HCT116 (cell line): ENCODE measurements around the gene PRKAG2. TPM values are rescaled to one million over a fixed set of nuclear protein-coding genes. Genes with fewer than 3 reads are reported as not detected.

ENCODE experiments used
- ATAC-seq: fragments of 200-7000 bp; cut with Tn5 transposase; 2 replicates; pipeline ENCODE4 v1.9.1; 2020; ENCODE audit warnings: mild to moderate bottlenecking, moderate library complexity
- BruUV-seq: library from RNA; stranded (reverse); fragments of 400-500 nt; replicated peaks from 2 replicates; lab custom pipeline; 2021; lab: Mats Ljungman, UMichigan
- CTCF ChIA-PET: fragments of 300-600 bp; sonication (Branson Sonifier 250); formaldehyde crosslinking; loops from one replicate; lab custom pipeline; 2021; ENCODE audit warnings: antibody characterized with exemption; lab: Charles Lee
- POLR2A ChIA-PET: fragments of 300-600, 350-600 bp; sonication (Branson Sonifier 250); formaldehyde crosslinking; loops from one replicate; lab custom pipeline; 2021; ENCODE audit warnings: antibody characterized with exemption; lab: Charles Lee
- RAD21 ChIA-PET, 2 experiments: fragments of 300-600 bp; sonication (Branson Sonifier 250); formaldehyde crosslinking; loops; one replicate each; lab custom pipeline; 2023; ENCODE audit warnings: low total read pairs in 2 of 2; ENCODE audit not compliant: uncharacterized antibody in 2 of 2, unreplicated experiment in 2 of 2, low non-redundant PET in 1 of 2; lab: Charles Lee
- DNase-seq: peaks from one replicate; pipeline ENCODE4 v3.0.0-alpha.2; 2010; ENCODE audit warnings: low read depth, low spot score
- H2AFZ ChIP-seq: fragments of 200-600 bp; shearing (Covaris generic), sonication (generic); 2 replicates; pipeline ENCODE4 v1.6.1; 2017; ENCODE audit warnings: low read depth, mixed run types, mixed read lengths, antibody characterized with exemption, low read length; ENCODE audit not compliant: poor library complexity, severe bottlenecking
- H3K27ac ChIP-seq: 2 replicates; pipeline ENCODE4 v1.5.1; 2012; ENCODE audit warnings: low read depth, low read length
- H3K27me3 ChIP-seq: fragments of 200-600 bp; sonication (generic); 2 replicates; pipeline ENCODE4 v1.6.1; 2016; ENCODE audit warnings: mixed run types, low read length, mixed read lengths; ENCODE audit not compliant: insufficient read depth
- H3K36me3 ChIP-seq, 2 experiments: fragments of 200-500 bp in 1 of 2; fragments of 200-600 bp in 1 of 2; sonication (Bioruptor generic) in 1 of 2; sonication (generic) in 1 of 2; 2 replicates each; pipeline versions ENCODE4 v1.5.1 to v1.6.1; 2014 to 2016; ENCODE audit warnings: low read length in 2 of 2, inconsistent platforms in 1 of 2, mixed read lengths in 1 of 2, mixed run types in 1 of 2; ENCODE audit not compliant: insufficient read depth in 2 of 2, control insufficient read depth in 1 of 2
- H3K4me1 ChIP-seq, 2 experiments: fragments of 200-600 bp in 1 of 2; sonication (generic) in 1 of 2; 2 replicates each; pipeline versions ENCODE4 v1.5.1 to v1.6.1; 2012 to 2017; ENCODE audit warnings: low read length in 2 of 2, inconsistent platforms in 1 of 2, mild to moderate bottlenecking in 1 of 2, mixed read lengths in 1 of 2, mixed run types in 1 of 2, moderate library complexity in 1 of 2; ENCODE audit not compliant: insufficient read depth in 2 of 2, control insufficient read depth in 1 of 2
- H3K4me2 ChIP-seq: fragments of 200-600 bp; sonication (generic); 2 replicates; pipeline ENCODE4 v1.6.1; 2017; ENCODE audit warnings: mixed run types, low read length, mixed read lengths
- H3K4me3 ChIP-seq, 2 experiments: fragments of 200-600 bp in 1 of 2; sonication (generic) in 1 of 2; replicated peaks in 1 of 2; 2 replicates each; pipeline ENCODE4 v1.5.1; 2011 to 2016; ENCODE audit warnings: low read length in 2 of 2, control low read depth in 1 of 2, low read depth in 1 of 2, mild to moderate bottlenecking in 1 of 2, mixed read lengths in 1 of 2, mixed run types in 1 of 2
- H3K79me2 ChIP-seq: fragments of 200-600 bp; sonication (generic); 2 replicates; pipeline ENCODE4 v1.6.1; 2017; ENCODE audit warnings: mild to moderate bottlenecking, mixed run types, low read length, moderate library complexity, mixed read lengths; ENCODE audit not compliant: insufficient read depth
- H3K9ac ChIP-seq: fragments of 200-600 bp; sonication (generic); 2 replicates; pipeline ENCODE4 v1.6.1; 2016; ENCODE audit warnings: low read length, mixed read lengths
- H3K9me2 ChIP-seq: fragments of 200-600 bp; sonication (generic), shearing (Covaris generic); 2 replicates; pipeline ENCODE4 v1.6.1; 2017; ENCODE audit warnings: mixed run types, mild to moderate bottlenecking, moderate library complexity; ENCODE audit not compliant: insufficient read depth
- H3K9me3 ChIP-seq, 2 experiments: fragments of 200-500 bp in 1 of 2; fragments of 200-600 bp in 1 of 2; sonication (Bioruptor generic) in 1 of 2; sonication (generic) in 1 of 2; 2 replicates each; pipeline ENCODE4 v1.6.1; 2014 to 2017; ENCODE audit warnings: low read length in 2 of 2, mixed read lengths in 2 of 2, inconsistent platforms in 1 of 2, low read depth in 1 of 2, mild to moderate bottlenecking in 1 of 2, mixed run types in 1 of 2, moderate library complexity in 1 of 2; ENCODE audit not compliant: control insufficient read depth in 1 of 2, insufficient read depth in 1 of 2
- H4K20me1 ChIP-seq: fragments of 200-600 bp; sonication (generic), shearing (Covaris generic); 2 replicates; pipeline ENCODE4 v1.6.1; 2017; ENCODE audit warnings: mixed run types, mild to moderate bottlenecking, moderate library complexity; ENCODE audit not compliant: insufficient read depth
- EZH2 ChIP-seq: fragments of 200-600 bp; sonication (generic); IDR thresholded peaks from 2 replicates; pipeline ENCODE4 v1.6.1; 2017; ENCODE audit warnings: antibody characterized with exemption, mixed run types
- JUND ChIP-seq: IDR thresholded peaks from 2 replicates; pipeline ENCODE4 v1.6.1; 2012
- RAD21 ChIP-seq: IDR thresholded peaks from 2 replicates; pipeline ENCODE4 v1.6.1; 2012; ENCODE audit warnings: low read depth, mild to moderate bottlenecking
- REST ChIP-seq: IDR thresholded peaks from 2 replicates; pipeline ENCODE4 v1.6.1; 2012; ENCODE audit warnings: low read depth
- SIN3A ChIP-seq: IDR thresholded peaks from 2 replicates; pipeline ENCODE4 v1.6.1; 2012; ENCODE audit warnings: low read depth
- SP1 ChIP-seq: IDR thresholded peaks from 2 replicates; pipeline ENCODE4 v1.6.1; 2012; ENCODE audit warnings: low read depth
- ZFX ChIP-seq: fragments of 450-650 bp; IDR thresholded peaks from 2 replicates; pipeline ENCODE4 v1.6.1; 2017
- ZNF274 ChIP-seq: fragments of 200-500 bp; sonication (Bioruptor generic); IDR thresholded peaks from 2 replicates; pipeline ENCODE4 v1.6.1; 2014; ENCODE audit warnings: mild to moderate bottlenecking, low read depth, low read length, inconsistent platforms
- intact Hi-C: fragments of 100-400 bp; cut with micrococcal nuclease; formaldehyde crosslinking; loops from 2 replicates; pipeline ENCODE4 v1.10.0; 2022
- total RNA-seq: library from RNA; stranded (reverse); gene quantifications from one replicate; pipeline ENCODE4 v1.2.1, GENCODE V29; 2021; ENCODE audit not compliant: unreplicated experiment

PRKAG2 gene
- total RNA-seq, 1 experiment from 2014 or later: 23.6 TPM

- no peak overlapping the region for H2AFZ ChIP-seq
- ChIA-PET POLR2A (no interaction called here), CTCF (no interaction called here), RAD21 (no interaction called here)
- H3K27ac ChIP-seq: no peak overlapping the region
- H3K9me3 ChIP-seq: no peaks in the 10 kb centered on the region
- H3K27me3 ChIP-seq: no peaks in the 10 kb centered on the region
- no peaks in the 10 kb centered on the region for H3K36me3 ChIP-seq
- H4K20me1 ChIP-seq: no peaks in the 10 kb centered on the region
- H3K4me3 ChIP-seq: no peak overlapping the region
- ATAC-seq: no peak
- no peak for DNase-seq
- H3K79me2 ChIP-seq: no peaks in the 10 kb centered on the region
- intact Hi-C loops: no loop called here
- no TSS peak for BruUV-seq
- H3K4me2 ChIP-seq: no peak overlapping the region
- no peak overlapping the region for H3K9ac ChIP-seq
- peaks cover 4 to 25% of the 10 kb centered on the region in 2 experiments; a peak in 3 of 4 replicates for H3K4me1 ChIP-seq
- no peaks in the 10 kb centered on the region for H3K9me2 ChIP-seq
- TF ChIP-seq EZH2 (no peak), REST (no peak), ZFX (no peak), ZNF274 (no peak), SIN3A (no peak), SP1 (no peak), RAD21 (no peak), JUND (no peak)
- TF ChIP-seq, all 23 proteins: peak for 0
Measured at GRCh38 chr7:151809864-151810170, 67.1 kb downstream of the PRKAG2 start.
